Measurements from ENCODE around the gene TNFSF18. TPM values are rescaled to one million over a fixed set of nuclear protein-coding genes. Genes with fewer than 3 reads are reported as not detected.
"Not testable (repeated sequence)": the region's sequence is repeated elsewhere in the genome, so short reads cannot be mapped to it uniquely, and the experiment has no call there.

The TNFSF18 gene
- total RNA-seq, 4 donors from 2014 or later: not detected

GRCh38 chr1:173094541-173094940 is 43.8 kb upstream of the TNFSF18 start:
- Histone ChIP-seq H3K27me3 (no peaks in the 10 kb centered on the region), H3K4me3 (replicated peaks in 1 of 3) (no peak overlapping the region), H3K27ac (no peak overlapping the region), H3K36me3 (no peaks in the 10 kb centered on the region), H3K4me1 (no peaks in the 10 kb centered on the region), H3K9me3 (no peaks in the 10 kb centered on the region)
- TF ChIP-seq POLR2A (IDR thresholded peaks at IDR 0.05) (no peak), CTCF (IDR thresholded peaks at IDR 0.05) (no peak)
- 86% methylated on average over 4 of the region's 4 CpGs for WGBS, 2 donors
- intact Hi-C loops (cut with DNase I): no loop called here
- no peak for DNase-seq

GRCh38 chr1:173093691-173094445 is 43.1 kb upstream of the TNFSF18 start:
- TF ChIP-seq CTCF (IDR thresholded peaks at IDR 0.05) (no peak), POLR2A (IDR thresholded peaks at IDR 0.05) (no peak)
- Histone ChIP-seq H3K27me3 (no peaks in the 10 kb centered on the region), H3K4me3 (replicated peaks in 1 of 3) (no peak overlapping the region), H3K4me1 (no peaks in the 10 kb centered on the region), H3K36me3 (no peaks in the 10 kb centered on the region), H3K27ac (no peak overlapping the region), H3K9me3 (no peaks in the 10 kb centered on the region)
- intact Hi-C loops (cut with DNase I): no loop called here
- DNase-seq: no peak

GRCh38 chr1:173084292-173084691 is 33.6 kb upstream of the TNFSF18 start:
- Histone ChIP-seq H3K27me3 (no peaks in the 10 kb centered on the region), H3K27ac (no peak overlapping the region), H3K9me3 (no peaks in the 10 kb centered on the region), H3K4me3 (replicated peaks in 1 of 3) (no peak overlapping the region), H3K4me1 (no peaks in the 10 kb centered on the region), H3K36me3 (no peaks in the 10 kb centered on the region)
- no peak for TF ChIP-seq POLR2A (IDR thresholded peaks at IDR 0.05)
- no peak for TF ChIP-seq CTCF (IDR thresholded peaks at IDR 0.05)
- WGBS, 2 donors: 92 to 93% methylated on average over 6 of the region's 6 CpGs
- no peak for DNase-seq
- intact Hi-C loops (cut with DNase I): no loop called here

GRCh38 chr1:173082913-173083312 is 32.2 kb upstream of the TNFSF18 start:
- H3K27ac ChIP-seq: no peak overlapping the region
- 85 to 90% methylated on average over 1 of the region's 1 CpG for WGBS, 2 donors
- no peaks in the 10 kb centered on the region for H3K36me3 ChIP-seq
- no peak overlapping the region for H3K4me3 ChIP-seq (replicated peaks in 1 of 3)
- DNase-seq: no peak
- TF ChIP-seq CTCF (IDR thresholded peaks at IDR 0.05) (no peak), POLR2A (IDR thresholded peaks at IDR 0.05) (no peak)
- intact Hi-C loops (cut with DNase I): no loop called here
- no peaks in the 10 kb centered on the region for H3K27me3 ChIP-seq
- H3K4me1 ChIP-seq: no peaks in the 10 kb centered on the region
- H3K9me3 ChIP-seq: no peaks in the 10 kb centered on the region

- H3K9me3 ChIP-seq; H3K27ac ChIP-seq; H3K4me3 ChIP-seq (replicated peaks in 1 of 3); DNase-seq; H3K27me3 ChIP-seq; H3K4me1 ChIP-seq; H3K36me3 ChIP-seq; intact Hi-C loops (cut with DNase I): not testable (repeated sequence)
- 92 to 93% methylated on average over 6 of the region's 6 CpGs for WGBS, 2 donors
Observed at GRCh38 chr1:173074217-173074616, 23.5 kb upstream of the TNFSF18 start.
